Measurements from ENCODE around the gene PNLDC1. TPM values are rescaled to one million over a fixed set of nuclear protein-coding genes. Genes with fewer than 3 reads are reported as not detected.
"Not testable (repeated sequence)": the region's sequence is repeated elsewhere in the genome, so short reads cannot be mapped to it uniquely, and the experiment has no call there.

Gene PNLDC1
- total RNA-seq, 1 donor from 2014 or later: not detected

- DNase-seq (ENCODE audit: low spot score): no peak
Observed at GRCh38 chr6:159842035-159842434, 42.0 kb downstream of the PNLDC1 start.

- no peak for DNase-seq (ENCODE audit: low spot score)
Observed at GRCh38 chr6:159844737-159845645, 44.9 kb downstream of the PNLDC1 start.

- not testable (repeated sequence) for DNase-seq (ENCODE audit: low spot score)
Observed at GRCh38 chr6:159848552-159848951, 48.5 kb downstream of the PNLDC1 start.

GRCh38 chr6:159849851-159850250, 49.8 kb downstream of the PNLDC1 start:
- DNase-seq (ENCODE audit: low spot score): not testable (repeated sequence)

- no peak for DNase-seq (ENCODE audit: low spot score)
Observed at GRCh38 chr6:159852877-159853276, 52.8 kb downstream of the PNLDC1 start.

GRCh38 chr6:159853754-159854153, 53.7 kb downstream of the PNLDC1 start:
- no peak for DNase-seq (ENCODE audit: low spot score)

- DNase-seq (ENCODE audit: low spot score): no peak
Observed at GRCh38 chr6:159854959-159855358, 54.9 kb downstream of the PNLDC1 start.

- DNase-seq (ENCODE audit: low spot score): no peak
Observed at GRCh38 chr6:159858259-159858658, 58.2 kb downstream of the PNLDC1 start.

GRCh38 chr6:159860482-159860881, 60.4 kb downstream of the PNLDC1 start:
- no peak for DNase-seq (ENCODE audit: low spot score)

GRCh38 chr6:159862103-159862502, 62.0 kb downstream of the PNLDC1 start:
- no peak for DNase-seq (ENCODE audit: low spot score)

GRCh38 chr6:159863341-159863740, 63.3 kb downstream of the PNLDC1 start:
- not testable (repeated sequence) for DNase-seq (ENCODE audit: low spot score)

GRCh38 chr6:159865226-159865920, 65.3 kb downstream of the PNLDC1 start:
- DNase-seq (ENCODE audit: low spot score): no peak

GRCh38 chr6:159866286-159867247, 66.5 kb downstream of the PNLDC1 start:
- DNase-seq (ENCODE audit: low spot score): no peak

Other genes starting within 250 kb of the PNLDC1 start
- gene SOD2, start 107.0 kb upstream of the PNLDC1 start, total RNA-seq: 1,141 TPM
- 82.8 TPM for gene WTAP, start 72.8 kb upstream of the PNLDC1 start, total RNA-seq
- 11.1 TPM for gene ACAT2, start 38.2 kb upstream of the PNLDC1 start, total RNA-seq
- 170 TPM for gene TCP1, start 10.7 kb upstream of the PNLDC1 start, total RNA-seq
- 59.3 TPM for gene MRPL18, start 9.8 kb upstream of the PNLDC1 start, total RNA-seq
- gene MAS1, start 90.7 kb downstream of the PNLDC1 start, total RNA-seq: not detected
- 111 TPM for gene IGF2R, start 168.8 kb downstream of the PNLDC1 start, total RNA-seq

All from mesenteric fat pad (tissue), 1 donor.